Activated naive CD8-positive, alpha-beta T cell treated with anti-CD3 and anti-CD28 coated beads for 36 hours (primary cell): ENCODE data around the gene KMT5B. TPM values are rescaled to one million over a fixed set of nuclear protein-coding genes. Genes with fewer than 3 reads are reported as not detected.

Experiments
- DNase-seq: peaks from one replicate; pipeline ENCODE4 v3.0.0; 2021
- H3K27ac Mint-ChIP-seq: one replicate; pipeline ENCODE4 v1.8.0; 2022; ENCODE audit warnings: mild to moderate bottlenecking, moderate library complexity, mixed read lengths
- H3K27me3 Mint-ChIP-seq: one replicate; pipeline ENCODE4 v1.8.0; 2022; ENCODE audit warnings: mild to moderate bottlenecking, mixed read lengths
- H3K36me3 Mint-ChIP-seq: one replicate; pipeline ENCODE4 v1.8.0; 2021; ENCODE audit warnings: mild to moderate bottlenecking, mixed read lengths
- H3K4me1 Mint-ChIP-seq: one replicate; pipeline ENCODE4 v1.8.0; 2021; ENCODE audit warnings: mixed read lengths
- H3K4me3 Mint-ChIP-seq: one replicate; pipeline ENCODE4 v1.8.0; 2022; ENCODE audit warnings: mild to moderate bottlenecking, moderate library complexity, mixed read lengths
- H3K9me3 Mint-ChIP-seq: one replicate; pipeline ENCODE4 v1.8.0; 2022; ENCODE audit warnings: mixed read lengths
- total RNA-seq, 2 experiments: library from RNA; stranded (reverse); gene quantifications; one replicate each; pipeline ENCODE4 v1.2.3, GENCODE V29; 2021

The KMT5B gene
- total RNA-seq, 2 experiments from 2014 or later = 15.7 to 18.4 TPM

DNA sequence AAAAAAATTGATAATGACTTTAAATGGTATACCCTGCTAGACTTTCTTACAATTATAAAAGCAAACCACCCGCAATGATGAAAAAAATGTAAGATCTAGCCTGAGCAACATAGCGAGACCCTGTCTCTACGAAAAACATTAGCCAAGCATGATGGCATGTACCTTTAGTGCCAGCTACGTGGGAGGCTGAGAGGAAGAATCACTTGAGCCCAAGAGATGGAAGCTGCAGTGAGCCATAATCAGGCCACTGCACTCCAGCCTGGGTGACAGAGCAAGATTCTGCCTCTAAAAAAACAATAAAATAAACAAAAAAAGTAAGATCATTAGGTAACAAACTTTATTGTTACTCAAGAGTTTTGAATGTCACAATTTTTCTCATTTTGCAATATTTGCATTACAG is 39.2 kb downstream of the KMT5B start:
- Mint-ChIP-seq H3K4me3 (no peak overlapping the region), H3K9me3 (no peaks in the 10 kb centered on the region), H3K4me1 (no peaks in the 10 kb centered on the region), H3K27ac (no peak overlapping the region), H3K27me3 (no peaks in the 10 kb centered on the region), H3K36me3 (no peaks in the 10 kb centered on the region)
- no peak for DNase-seq

DNA sequence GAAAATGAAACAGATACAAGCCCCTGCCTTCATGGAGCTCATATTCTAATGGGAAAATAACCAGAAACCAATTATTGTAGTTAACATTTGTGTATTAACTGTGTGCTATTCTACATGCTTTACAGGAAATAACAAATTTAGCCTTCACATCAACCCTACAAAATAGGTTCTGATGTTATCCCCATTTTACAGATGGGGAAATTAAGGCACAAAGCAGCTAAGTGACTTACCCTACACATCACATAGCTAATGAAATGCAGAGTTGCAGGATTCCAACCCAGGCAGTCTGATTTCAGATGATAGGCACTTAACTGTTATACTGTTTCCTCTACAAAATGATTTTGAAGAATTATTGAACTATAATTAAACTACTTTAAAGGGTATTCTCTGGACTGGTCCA is 43.7 kb downstream of the KMT5B start:
- Mint-ChIP-seq H3K4me1 (no peaks in the 10 kb centered on the region), H3K27me3 (no peaks in the 10 kb centered on the region), H3K4me3 (no peak overlapping the region), H3K27ac (no peak overlapping the region), H3K36me3 (peaks cover 2% of the 10 kb centered on the region), H3K9me3 (no peaks in the 10 kb centered on the region)
- DNase-seq = no peak

DNA sequence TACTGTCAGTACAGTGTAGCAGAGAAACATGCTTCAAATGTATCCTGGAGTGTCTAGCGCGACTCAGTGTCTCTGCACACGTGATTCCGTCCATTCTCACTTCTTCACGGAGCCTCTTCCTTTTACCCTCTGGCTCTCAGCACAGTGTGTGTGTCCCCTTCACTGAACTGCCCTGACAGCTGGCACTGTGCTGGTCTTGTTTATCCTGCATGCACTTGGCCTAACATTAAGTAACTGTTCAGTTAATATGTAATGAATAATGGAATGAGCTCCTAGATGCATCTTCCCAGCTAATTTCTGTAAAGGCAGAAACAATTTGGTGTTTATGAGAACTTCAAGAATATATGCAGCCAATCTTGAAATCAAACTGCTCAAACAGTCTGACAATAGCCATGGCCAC is 44.4 kb downstream of the KMT5B start:
- Mint-ChIP-seq H3K4me3 (no peak overlapping the region), H3K4me1 (no peaks in the 10 kb centered on the region), H3K36me3 (peaks cover 2% of the 10 kb centered on the region), H3K9me3 (no peaks in the 10 kb centered on the region), H3K27me3 (no peaks in the 10 kb centered on the region), H3K27ac (no peak overlapping the region)
- no peak for DNase-seq

DNA sequence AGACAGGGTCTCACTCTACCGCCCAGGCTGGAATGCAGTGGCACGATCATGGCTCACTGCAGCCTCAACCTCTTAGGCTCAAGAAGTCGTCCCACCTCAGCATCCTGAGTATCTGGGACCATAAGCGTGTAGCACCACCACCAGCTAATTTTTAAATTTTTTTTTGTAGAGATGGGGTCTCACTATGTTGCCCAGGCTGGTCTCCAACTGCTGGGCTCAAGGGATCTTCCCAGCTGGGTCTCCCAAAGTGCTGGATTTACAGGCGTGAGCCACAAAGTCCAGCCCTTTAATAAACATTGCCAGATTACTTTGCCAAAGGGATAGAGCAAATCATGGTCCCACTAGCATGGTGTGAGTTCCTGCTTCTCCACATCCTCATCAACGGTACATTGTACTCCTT is 45.6 kb downstream of the KMT5B start:
- H3K36me3 Mint-ChIP-seq = peaks cover 2% of the 10 kb centered on the region
- no peaks in the 10 kb centered on the region for H3K9me3 Mint-ChIP-seq
- DNase-seq = no peak
- H3K4me1 Mint-ChIP-seq = no peaks in the 10 kb centered on the region
- no peaks in the 10 kb centered on the region for H3K27me3 Mint-ChIP-seq
- H3K4me3 Mint-ChIP-seq = no peak overlapping the region
- H3K27ac Mint-ChIP-seq = no peak overlapping the region

DNA sequence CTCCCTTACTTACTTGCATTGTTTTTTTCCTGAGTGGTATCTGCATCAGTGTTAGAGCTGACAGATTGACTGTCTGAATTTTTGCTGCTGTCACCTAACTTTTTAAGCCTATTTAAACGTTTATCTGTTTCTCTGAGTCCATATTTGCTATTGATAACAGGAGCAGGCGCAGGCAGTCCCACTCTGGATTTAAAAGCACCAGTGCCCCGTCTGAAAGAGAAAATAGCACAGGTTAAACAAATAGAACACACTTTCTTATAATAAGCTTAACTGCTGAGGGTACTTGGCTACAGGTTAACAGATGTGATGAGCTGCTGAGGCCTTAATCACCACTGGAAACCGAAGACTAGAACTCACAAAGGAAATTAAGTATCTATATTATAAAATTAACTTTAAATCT is 46.1 kb downstream of the KMT5B start:
- Mint-ChIP-seq H3K9me3 (no peaks in the 10 kb centered on the region), H3K27me3 (no peaks in the 10 kb centered on the region), H3K4me3 (no peak overlapping the region), H3K36me3 (peaks cover 2% of the 10 kb centered on the region), H3K27ac (no peak overlapping the region), H3K4me1 (no peaks in the 10 kb centered on the region)
- no peak for DNase-seq

DNA sequence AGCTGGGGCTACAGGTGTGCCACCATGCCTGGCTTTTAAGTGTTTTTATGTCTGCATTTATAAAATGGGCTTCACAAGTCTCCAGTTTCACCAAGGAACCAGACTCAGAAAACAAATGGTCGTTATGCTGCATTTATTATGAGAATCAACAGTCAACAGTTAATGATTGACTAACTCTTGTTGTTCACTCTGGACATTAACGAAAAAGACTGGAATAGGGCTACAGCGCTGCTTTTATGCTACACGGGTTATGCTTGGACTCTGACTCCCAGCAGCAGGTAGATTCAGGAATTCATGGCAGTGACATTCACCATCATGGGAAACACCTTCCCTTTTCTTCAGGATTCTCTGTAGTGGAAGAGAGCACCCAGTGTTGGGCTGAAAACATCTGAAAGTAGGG is 47.5 kb downstream of the KMT5B start:
- DNase-seq = no peak
- Mint-ChIP-seq H3K27me3 (no peaks in the 10 kb centered on the region), H3K27ac (no peak overlapping the region), H3K4me1 (no peaks in the 10 kb centered on the region), H3K36me3 (peaks cover 2% of the 10 kb centered on the region), H3K4me3 (no peak overlapping the region), H3K9me3 (no peaks in the 10 kb centered on the region)

DNA sequence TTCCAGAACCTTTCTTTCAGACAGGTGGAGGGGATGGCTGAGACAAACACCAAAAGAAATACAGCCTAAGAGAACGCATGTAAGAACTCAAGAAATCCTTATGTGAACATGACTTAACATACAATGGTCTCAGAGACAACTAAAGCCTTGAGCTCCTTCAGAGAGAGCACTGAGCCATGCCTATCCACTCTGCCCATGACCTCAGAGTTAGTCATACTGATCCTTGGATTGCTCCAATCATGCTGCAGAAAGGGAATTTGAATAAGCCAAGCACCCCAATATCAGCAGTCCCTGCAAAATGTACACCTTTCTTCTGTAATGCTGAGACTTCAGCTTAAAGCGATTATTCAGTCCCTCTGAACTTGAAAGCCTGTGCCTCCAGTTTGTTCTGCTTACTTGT is 48.7 kb downstream of the KMT5B start:
- no peaks in the 10 kb centered on the region for H3K27me3 Mint-ChIP-seq
- no peaks in the 10 kb centered on the region for H3K4me1 Mint-ChIP-seq
- H3K27ac Mint-ChIP-seq = no peak overlapping the region
- no peak overlapping the region for H3K4me3 Mint-ChIP-seq
- H3K36me3 Mint-ChIP-seq = peaks cover 2% of the 10 kb centered on the region
- H3K9me3 Mint-ChIP-seq = no peaks in the 10 kb centered on the region
- DNase-seq = no peak

DNA sequence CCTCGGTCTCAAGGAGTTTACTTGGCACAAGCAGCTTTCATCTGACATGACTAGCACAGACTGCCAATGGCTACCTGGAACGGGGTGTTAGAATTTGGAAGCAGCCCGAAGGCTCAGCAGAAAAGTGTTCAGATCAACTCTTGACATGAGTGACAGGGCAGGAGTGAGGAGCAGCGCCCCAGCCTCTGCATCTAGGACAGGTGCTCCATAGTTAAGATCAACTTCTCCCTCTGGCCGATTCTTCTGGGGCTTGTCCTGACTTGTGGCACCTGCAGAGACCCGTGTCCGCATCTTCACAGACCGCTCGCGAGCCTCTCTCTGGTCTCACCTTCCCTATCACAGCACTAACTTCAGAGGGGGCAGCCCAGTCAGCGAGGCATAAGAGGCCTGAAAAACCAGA is 49.4 kb downstream of the KMT5B start:
- Mint-ChIP-seq H3K27me3 (no peaks in the 10 kb centered on the region), H3K27ac (no peak overlapping the region), H3K36me3 (peaks cover under 1% of the 10 kb centered on the region), H3K4me1 (no peaks in the 10 kb centered on the region), H3K9me3 (no peaks in the 10 kb centered on the region), H3K4me3 (no peak overlapping the region)
- DNase-seq = no peak

DNA sequence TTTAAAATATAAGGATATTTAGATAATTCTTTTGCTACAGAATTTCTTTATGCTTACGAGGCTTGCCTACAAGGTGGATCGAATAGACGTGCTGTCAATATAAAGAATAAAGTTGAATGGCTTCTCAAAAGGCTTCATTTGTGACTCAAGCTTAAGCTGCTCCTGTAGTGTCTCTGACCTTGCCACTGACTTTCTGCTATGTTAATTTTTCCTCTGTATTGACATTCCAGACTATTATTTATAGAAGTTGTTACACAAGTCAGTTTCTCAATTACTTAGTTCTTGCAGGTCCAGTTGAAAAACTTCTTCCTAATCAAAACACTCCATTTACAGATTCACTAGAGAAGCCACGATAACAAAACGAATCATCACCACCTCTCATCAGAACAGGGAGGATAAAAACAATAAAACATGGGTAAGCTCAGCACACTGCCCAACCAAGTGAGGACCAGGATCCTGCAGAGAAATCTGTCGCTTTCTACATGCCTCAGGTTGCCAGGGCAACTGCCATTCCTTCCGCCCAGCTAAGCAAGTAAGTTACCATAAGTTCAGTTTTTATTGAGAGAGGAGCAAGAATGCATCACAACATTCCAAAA is 52.9 kb downstream of the KMT5B start:
- H3K27ac Mint-ChIP-seq = no peak overlapping the region
- H3K9me3 Mint-ChIP-seq = no peaks in the 10 kb centered on the region
- no peaks in the 10 kb centered on the region for H3K4me1 Mint-ChIP-seq
- no peaks in the 10 kb centered on the region for H3K27me3 Mint-ChIP-seq
- H3K36me3 Mint-ChIP-seq = no peaks in the 10 kb centered on the region
- no peak overlapping the region for H3K4me3 Mint-ChIP-seq
- no peak for DNase-seq

DNA sequence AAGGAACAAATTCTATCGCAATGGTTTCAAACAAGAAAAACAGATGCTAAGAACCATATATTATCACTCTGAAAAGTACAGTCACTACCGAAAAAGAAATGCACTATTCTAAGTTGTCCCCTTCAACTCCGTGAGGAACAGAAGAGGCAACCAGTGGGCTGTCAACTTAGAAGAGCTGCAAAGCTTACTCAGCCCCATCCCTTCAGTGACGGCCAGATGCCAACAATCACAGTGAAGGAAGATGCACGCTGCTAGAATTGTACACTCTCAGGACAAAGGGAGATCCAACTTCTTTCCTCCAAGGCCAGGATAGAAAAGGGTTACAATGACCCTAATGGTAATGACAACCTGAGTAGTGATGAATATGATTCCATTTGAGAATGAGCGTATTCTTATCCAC is 53.4 kb downstream of the KMT5B start:
- no peak overlapping the region for H3K27ac Mint-ChIP-seq
- H3K36me3 Mint-ChIP-seq = no peaks in the 10 kb centered on the region
- no peaks in the 10 kb centered on the region for H3K4me1 Mint-ChIP-seq
- DNase-seq = no peak
- no peaks in the 10 kb centered on the region for H3K9me3 Mint-ChIP-seq
- no peaks in the 10 kb centered on the region for H3K27me3 Mint-ChIP-seq
- no peak overlapping the region for H3K4me3 Mint-ChIP-seq

DNA sequence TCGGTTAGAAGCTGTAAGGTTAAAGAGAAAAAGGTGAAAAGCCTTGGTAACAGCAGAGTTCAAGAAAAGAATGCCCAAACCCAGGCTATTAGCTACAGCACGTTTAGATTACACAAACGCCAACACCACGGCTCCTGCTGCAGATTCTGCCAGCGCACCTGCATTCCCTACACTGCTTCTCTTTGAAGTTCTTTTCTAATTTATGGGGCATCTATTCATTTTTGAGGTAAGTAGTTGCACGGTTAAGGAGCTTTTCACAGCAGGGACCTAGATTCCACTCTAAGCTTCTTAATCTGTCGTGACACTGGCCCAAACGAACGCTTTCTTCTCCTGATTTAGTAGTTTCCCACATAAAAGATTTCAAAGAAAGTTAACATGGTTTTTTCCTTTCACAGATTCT is 53.9 kb downstream of the KMT5B start:
- DNase-seq = no peak
- H3K36me3 Mint-ChIP-seq = no peaks in the 10 kb centered on the region
- no peaks in the 10 kb centered on the region for H3K9me3 Mint-ChIP-seq
- H3K4me3 Mint-ChIP-seq = no peak overlapping the region
- no peak overlapping the region for H3K27ac Mint-ChIP-seq
- no peaks in the 10 kb centered on the region for H3K4me1 Mint-ChIP-seq
- no peaks in the 10 kb centered on the region for H3K27me3 Mint-ChIP-seq

DNA sequence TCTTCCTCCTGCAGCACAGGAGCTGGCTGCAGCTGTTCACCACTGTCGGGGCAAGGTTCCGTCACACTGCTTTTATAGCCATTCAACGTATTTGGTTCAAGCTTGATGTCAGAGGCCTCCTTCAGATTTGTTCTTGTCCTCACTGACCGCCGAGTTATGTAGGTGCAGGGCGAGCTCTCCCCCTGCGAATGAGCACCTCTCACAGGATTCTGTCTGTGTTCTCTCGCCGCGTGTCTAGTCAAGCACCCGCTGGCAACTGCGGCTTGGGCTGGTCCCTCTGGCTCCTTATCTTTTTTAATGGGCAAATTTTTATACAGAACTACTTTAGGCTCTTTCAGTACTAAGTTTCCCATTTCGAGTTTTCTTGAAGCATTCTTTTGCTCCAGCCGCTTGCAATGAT is 54.5 kb downstream of the KMT5B start:
- DNase-seq = no peak
- Mint-ChIP-seq H3K36me3 (no peaks in the 10 kb centered on the region), H3K4me1 (no peaks in the 10 kb centered on the region), H3K4me3 (no peak overlapping the region), H3K27ac (no peak overlapping the region), H3K9me3 (no peaks in the 10 kb centered on the region), H3K27me3 (no peaks in the 10 kb centered on the region)

DNA sequence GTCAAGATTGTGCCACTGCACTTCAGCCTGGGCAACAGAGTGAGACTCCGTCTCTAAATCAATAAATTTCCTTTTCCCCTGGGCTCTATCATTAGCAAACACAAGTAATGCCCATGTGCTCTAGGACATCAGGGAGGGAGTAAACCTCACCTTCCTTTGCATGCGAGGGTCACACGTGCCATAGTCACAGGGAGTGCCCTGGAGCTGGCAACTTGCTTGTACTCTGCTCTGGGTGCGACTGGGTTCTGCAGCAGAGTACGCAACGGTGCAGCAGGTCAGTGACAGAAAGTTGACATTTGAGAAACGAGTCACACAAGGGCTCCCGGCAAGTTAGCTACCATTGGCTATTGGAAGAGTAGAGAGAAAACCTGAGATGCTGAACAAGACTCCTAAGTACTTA is 59.4 kb downstream of the KMT5B start:
- no peak overlapping the region for H3K27ac Mint-ChIP-seq
- no peak overlapping the region for H3K4me3 Mint-ChIP-seq
- H3K27me3 Mint-ChIP-seq = no peaks in the 10 kb centered on the region
- no peak for DNase-seq
- no peaks in the 10 kb centered on the region for H3K9me3 Mint-ChIP-seq
- H3K36me3 Mint-ChIP-seq = no peaks in the 10 kb centered on the region
- no peaks in the 10 kb centered on the region for H3K4me1 Mint-ChIP-seq

DNA sequence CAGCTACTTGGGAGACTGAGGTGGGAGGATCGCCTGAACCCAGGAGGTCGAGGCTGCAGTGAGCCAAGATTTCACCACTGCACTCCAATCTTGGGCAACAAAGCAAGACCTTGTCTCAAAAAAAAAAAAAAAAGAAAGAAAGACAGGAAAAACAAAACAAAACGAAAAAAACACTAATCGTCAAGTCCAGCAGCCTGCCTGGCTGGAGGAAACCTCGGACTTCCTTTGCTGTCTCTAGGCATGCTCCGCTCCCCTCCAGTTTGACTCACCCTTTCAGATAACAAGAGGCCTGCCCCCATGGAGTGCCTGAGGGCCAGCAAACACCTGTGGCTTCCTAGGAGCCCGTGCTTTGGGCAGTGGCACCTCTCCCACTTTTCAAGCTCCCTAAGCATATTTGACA is 63.1 kb downstream of the KMT5B start:
- H3K4me1 Mint-ChIP-seq = no peaks in the 10 kb centered on the region
- no peak overlapping the region for H3K27ac Mint-ChIP-seq
- DNase-seq = no peak
- H3K4me3 Mint-ChIP-seq = no peak overlapping the region
- no peaks in the 10 kb centered on the region for H3K36me3 Mint-ChIP-seq
- no peaks in the 10 kb centered on the region for H3K9me3 Mint-ChIP-seq
- H3K27me3 Mint-ChIP-seq = no peaks in the 10 kb centered on the region

DNA sequence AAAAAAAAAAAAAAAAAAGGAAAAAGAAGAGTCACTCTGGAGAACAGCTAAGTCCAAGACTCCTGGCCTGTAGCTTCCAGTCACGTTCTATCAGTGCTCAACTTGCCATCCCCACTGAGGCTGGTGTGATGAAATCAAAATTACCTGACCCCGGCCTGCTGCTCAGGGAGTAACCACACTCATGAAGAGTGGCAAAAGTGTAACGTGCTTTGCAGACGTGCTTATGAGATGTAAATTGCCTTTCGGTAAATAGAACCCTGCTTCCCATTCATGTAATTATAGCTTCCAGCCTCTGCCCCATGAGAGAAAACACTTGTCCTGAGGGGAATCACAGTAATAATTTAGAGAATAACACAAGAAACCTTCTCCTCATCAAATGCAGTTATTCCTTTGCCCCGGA is 63.7 kb downstream of the KMT5B start:
- Mint-ChIP-seq H3K27me3 (no peaks in the 10 kb centered on the region), H3K9me3 (no peaks in the 10 kb centered on the region), H3K4me3 (no peak overlapping the region), H3K4me1 (no peaks in the 10 kb centered on the region), H3K36me3 (no peaks in the 10 kb centered on the region), H3K27ac (no peak overlapping the region)
- DNase-seq = no peak

DNA sequence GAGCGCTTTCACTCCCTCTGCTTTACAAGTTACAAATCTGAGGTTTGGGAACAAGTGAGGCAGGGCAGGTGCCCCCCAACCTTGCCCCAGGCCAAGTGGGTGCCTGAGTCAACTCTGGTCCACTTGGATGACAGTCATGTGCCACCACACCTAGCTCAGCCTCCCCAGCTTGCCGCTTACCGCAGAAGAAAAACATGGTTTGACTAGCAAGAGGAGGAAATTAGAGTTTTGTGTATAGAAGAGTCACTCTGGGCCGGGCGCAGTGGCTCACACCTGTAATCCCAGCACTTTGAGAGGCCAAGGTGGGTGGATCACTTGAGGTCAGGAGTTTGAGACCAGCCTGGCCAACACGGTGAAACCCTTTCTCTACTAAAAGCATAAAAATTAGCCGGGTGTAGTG is 64.2 kb downstream of the KMT5B start:
- H3K27me3 Mint-ChIP-seq = no peaks in the 10 kb centered on the region
- no peaks in the 10 kb centered on the region for H3K4me1 Mint-ChIP-seq
- DNase-seq = no peak
- no peaks in the 10 kb centered on the region for H3K9me3 Mint-ChIP-seq
- H3K36me3 Mint-ChIP-seq = no peaks in the 10 kb centered on the region
- no peak overlapping the region for H3K27ac Mint-ChIP-seq
- no peak overlapping the region for H3K4me3 Mint-ChIP-seq
